A172 (cell line): ENCODE measurements around the gene MVB12A. TPM values are rescaled to one million over a fixed set of nuclear protein-coding genes. Genes with fewer than 3 reads are reported as not detected.

Experiments
- DNase-seq: peaks from one replicate; pipeline ENCODE4 v3.0.0-alpha.2; 2015; ENCODE audit warnings: low spot score
- total RNA-seq: library from RNA; depleted of rRNA; stranded (reverse); fragments of >200 nt; shearing (Covaris generic); gene quantifications from 2 replicates; pipeline ENCODE4 v1.2.3, GENCODE V29; 2014; rRNA removed

Gene MVB12A
- total RNA-seq, 1 experiment from 2014 or later: 141 TPM

DNA sequence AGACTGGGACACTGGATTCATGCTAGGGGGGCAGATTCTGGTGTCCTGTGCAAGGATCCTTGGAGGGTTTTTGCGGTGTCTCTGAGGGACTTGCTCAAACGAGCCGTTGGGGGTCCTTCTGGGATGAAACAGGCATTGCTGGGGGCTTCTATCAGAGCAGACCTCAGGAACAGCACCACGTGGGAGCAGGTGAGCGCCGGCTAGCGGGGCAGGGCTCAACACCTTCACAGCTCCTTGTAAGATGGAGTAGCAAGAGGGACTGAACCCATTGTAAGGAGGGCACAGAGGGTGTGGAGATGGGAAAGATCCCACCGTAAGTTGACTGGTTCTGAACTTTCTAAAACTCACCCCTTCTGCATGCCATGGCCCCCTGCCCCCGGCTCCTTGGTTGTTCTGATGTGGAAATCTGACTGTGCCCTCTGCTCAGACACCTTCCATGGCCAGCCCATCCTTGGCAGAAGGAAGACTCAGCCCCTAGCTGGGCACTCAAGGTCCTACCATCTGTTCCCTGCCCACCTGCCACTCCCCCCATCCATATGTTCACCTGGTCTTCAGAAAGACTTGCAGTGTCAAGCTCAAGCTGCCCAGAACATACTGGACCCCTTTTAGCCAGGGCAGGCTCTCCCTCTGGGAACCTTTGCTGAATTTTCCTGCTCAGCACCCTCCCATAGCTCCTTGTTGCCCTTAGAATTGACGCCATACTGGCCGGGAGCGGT lies 51.7 kb downstream of the MVB12A start:
- no peak for DNase-seq

DNA sequence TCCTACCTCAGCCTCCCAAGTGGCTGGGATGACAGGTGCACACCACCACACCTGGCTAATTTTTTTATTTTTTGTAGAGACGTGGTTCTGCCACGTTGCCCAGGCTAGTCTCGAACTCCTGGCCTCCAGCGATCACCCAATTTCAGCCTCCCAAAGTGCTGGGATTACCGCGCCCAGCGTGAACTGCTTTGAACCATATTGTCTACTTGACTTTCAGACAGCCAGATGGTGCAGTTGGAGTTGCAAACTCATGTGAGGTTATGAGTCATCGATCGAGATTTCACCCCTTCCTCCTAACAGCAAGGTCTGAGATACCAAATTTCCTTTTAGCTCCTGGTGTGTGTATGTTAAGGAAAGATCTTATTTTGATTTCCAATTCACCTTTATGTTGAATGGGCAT lies 53.2 kb downstream of the MVB12A start:
- DNase-seq: peak; percentile 90

Other genes with a start within 250 kb of the MVB12A start
- 16.1 and 21.2 TPM in 2 replicates for gene USE1, start 204.7 kb upstream of the MVB12A start, total RNA-seq
- gene OCEL1, start 193.8 kb upstream of the MVB12A start, total RNA-seq: 3.1 and 4.7 TPM in 2 replicates
- 54.5 and 70.9 TPM in 2 replicates for gene NR2F6, start 174.1 kb upstream of the MVB12A start, total RNA-seq
- not detected in 2 replicates for gene USHBP1, start 155.3 kb upstream of the MVB12A start, total RNA-seq
- 161 and 209 TPM in 2 replicates for gene BABAM1, start 152.6 kb upstream of the MVB12A start, total RNA-seq
- gene ANKLE1, start 138.1 kb upstream of the MVB12A start, total RNA-seq: 0.24 and 0.60 TPM in 2 replicates
- 20.7 and 31.1 TPM in 2 replicates for gene ABHD8, start 116.6 kb upstream of the MVB12A start, total RNA-seq
- 79.1 and 183 TPM in 2 replicates for gene MRPL34, start 114.2 kb upstream of the MVB12A start, total RNA-seq
- 89.1 and 104 TPM in 2 replicates for gene DDA1, start 110.5 kb upstream of the MVB12A start, total RNA-seq
- 4.2 and 5.1 TPM in 2 replicates for gene ANO8, start 85.2 kb upstream of the MVB12A start, total RNA-seq
- gene GTPBP3, start 82.5 kb upstream of the MVB12A start, total RNA-seq: 21.5 and 24.0 TPM in 2 replicates
- not detected in 2 replicates for gene PLVAP, start 42.7 kb upstream of the MVB12A start, total RNA-seq
- gene CCDC194, start 25.9 kb upstream of the MVB12A start, total RNA-seq: not detected in 2 replicates
- gene BST2, start 14.4 kb upstream of the MVB12A start, total RNA-seq: 0.29 and 1.7 TPM in 2 replicates
- 0.07 TPM in 1 of 2 replicates, not detected in the other for gene TMEM221, start 28.6 kb downstream of the MVB12A start, total RNA-seq
- not detected in 2 replicates for gene NXNL1, start 40.9 kb downstream of the MVB12A start, total RNA-seq
- gene SLC27A1, start 50.5 kb downstream of the MVB12A start, total RNA-seq: 14.9 and 16.7 TPM in 2 replicates
- 67.3 and 71.1 TPM in 2 replicates for gene PGLS, start 91.6 kb downstream of the MVB12A start, total RNA-seq
- gene COLGALT1, start 135.6 kb downstream of the MVB12A start, total RNA-seq: 161 and 173 TPM in 2 replicates